ENCODE data around the gene SMARCAL1. TPM values are rescaled to one million over a fixed set of nuclear protein-coding genes. Genes with fewer than 3 reads are reported as not detected.
"Not testable (repeated sequence)": the region's sequence is repeated elsewhere in the genome, so short reads cannot be mapped to it uniquely, and the experiment has no call there.

SMARCAL1 gene
- total RNA-seq, 1 donor = 20.3 TPM

DNA sequence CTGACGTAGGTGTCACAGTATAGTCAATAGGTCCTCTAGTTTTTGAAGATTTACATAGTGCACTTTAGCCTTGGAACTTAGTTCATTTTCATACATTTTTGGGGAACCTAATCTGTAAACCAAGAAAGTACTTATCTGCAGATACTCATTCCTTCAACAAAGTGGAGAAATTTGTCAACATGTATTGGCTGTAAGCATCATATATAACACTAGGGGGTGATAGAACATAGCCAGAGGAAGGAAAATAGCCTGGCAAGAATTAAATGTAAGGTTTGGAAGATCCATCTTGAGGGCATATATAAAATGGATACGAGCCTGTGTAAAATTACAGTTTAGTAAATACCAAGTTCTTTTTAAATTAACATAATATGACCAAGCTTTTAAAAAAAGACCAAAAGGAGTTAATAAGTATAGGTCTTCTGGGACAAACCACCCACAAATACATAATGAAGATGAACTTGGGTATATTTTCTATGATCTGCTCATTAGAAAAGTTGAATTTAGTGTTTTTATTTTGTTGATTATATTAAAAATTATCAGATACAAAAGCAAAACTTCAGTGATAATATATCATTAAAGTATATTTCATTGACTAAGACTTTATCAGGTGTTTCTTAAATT, 104.6 kb downstream of the SMARCAL1 start:
- DNase-seq (ENCODE audit: low read depth) = peak; percentile 67
- no peak overlapping the region for H3K4me3 ChIP-seq (ENCODE audit: low read depth, low read length)
- TF ChIP-seq, protein P1, sequence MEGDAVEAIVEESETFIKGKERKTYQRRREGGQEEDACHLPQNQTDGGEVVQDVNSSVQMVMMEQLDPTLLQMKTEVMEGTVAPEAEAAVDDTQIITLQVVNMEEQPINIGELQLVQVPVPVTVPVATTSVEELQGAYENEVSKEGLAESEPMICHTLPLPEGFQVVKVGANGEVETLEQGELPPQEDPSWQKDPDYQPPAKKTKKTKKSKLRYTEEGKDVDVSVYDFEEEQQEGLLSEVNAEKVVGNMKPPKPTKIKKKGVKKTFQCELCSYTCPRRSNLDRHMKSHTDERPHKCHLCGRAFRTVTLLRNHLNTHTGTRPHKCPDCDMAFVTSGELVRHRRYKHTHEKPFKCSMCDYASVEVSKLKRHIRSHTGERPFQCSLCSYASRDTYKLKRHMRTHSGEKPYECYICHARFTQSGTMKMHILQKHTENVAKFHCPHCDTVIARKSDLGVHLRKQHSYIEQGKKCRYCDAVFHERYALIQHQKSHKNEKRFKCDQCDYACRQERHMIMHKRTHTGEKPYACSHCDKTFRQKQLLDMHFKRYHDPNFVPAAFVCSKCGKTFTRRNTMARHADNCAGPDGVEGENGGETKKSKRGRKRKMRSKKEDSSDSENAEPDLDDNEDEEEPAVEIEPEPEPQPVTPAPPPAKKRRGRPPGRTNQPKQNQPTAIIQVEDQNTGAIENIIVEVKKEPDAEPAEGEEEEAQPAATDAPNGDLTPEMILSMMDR (IDR thresholded peaks at IDR 0.05; ENCODE audit: insufficient read depth, low read depth, low read length) = peak; percentile 78

DNA sequence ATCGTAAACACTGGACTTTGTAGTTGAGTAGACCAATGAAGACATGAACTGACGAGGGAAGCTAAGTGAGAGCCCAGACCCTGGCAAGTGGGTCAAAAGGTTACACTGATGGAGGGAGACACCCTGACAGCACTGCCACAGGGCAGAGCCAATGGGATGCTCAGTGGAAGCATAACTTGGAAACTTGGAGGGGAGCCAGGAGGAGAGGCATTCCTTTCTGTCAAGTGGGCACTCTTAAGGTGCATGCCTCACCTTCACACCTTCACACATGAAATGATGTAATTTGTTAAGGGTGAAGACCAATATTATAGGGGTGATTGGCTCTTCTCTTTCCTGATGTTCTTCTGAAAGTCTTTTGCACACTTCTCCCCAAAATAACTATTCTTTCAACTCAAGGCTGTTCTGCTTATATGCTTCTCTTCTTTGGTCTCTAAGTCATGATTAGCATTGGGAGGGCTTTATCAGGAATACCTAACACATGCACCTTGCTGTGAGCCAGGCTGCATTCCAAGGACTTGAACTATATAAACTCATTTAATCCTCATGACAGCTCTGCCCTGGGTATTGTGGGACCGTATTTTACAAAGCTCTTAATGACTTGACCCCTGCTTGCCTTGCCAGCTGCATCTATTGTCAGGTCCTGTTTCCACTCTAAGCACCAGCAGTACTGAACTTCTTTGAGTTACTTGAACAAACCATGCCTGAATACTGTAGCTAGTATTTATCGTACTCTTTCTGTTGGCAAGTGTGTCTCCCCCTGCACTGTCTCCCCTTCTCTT, 105.4 kb downstream of the SMARCAL1 start:
- DNase-seq (ENCODE audit: low read depth) = no peak
- H3K4me3 ChIP-seq (ENCODE audit: low read depth, low read length) = no peak overlapping the region
- TF ChIP-seq, protein P1 (IDR thresholded peaks at IDR 0.05; ENCODE audit: insufficient read depth, low read depth, low read length) = no peak

DNA sequence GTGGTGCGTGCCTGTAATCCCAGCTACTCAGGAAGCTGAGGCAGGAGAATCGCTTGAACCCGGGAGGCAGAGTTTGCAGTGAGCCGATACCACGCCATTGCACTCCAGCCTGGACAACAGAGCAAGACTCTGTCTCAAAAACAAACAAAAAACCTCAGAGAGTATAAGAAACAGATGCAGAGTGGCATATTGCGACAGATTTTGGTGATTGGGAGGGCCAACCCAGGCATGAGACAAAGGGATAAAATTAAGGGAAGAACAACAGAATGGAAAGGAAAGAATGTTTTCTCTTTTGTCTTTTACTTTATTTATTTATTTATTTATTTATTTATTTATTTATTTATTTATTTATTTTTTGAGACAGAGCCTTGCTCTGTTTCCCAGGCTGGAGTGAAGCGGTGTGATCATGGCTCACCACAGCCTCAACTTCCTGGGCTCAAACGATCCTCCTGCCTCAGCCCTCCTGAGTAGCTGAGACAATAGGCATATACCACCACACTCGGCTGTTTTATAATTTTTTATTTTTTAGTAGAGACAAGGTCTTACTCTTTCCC, 106.4 kb downstream of the SMARCAL1 start:
- H3K4me3 ChIP-seq (ENCODE audit: low read depth, low read length); DNase-seq (ENCODE audit: low read depth): not testable (repeated sequence)

DNA sequence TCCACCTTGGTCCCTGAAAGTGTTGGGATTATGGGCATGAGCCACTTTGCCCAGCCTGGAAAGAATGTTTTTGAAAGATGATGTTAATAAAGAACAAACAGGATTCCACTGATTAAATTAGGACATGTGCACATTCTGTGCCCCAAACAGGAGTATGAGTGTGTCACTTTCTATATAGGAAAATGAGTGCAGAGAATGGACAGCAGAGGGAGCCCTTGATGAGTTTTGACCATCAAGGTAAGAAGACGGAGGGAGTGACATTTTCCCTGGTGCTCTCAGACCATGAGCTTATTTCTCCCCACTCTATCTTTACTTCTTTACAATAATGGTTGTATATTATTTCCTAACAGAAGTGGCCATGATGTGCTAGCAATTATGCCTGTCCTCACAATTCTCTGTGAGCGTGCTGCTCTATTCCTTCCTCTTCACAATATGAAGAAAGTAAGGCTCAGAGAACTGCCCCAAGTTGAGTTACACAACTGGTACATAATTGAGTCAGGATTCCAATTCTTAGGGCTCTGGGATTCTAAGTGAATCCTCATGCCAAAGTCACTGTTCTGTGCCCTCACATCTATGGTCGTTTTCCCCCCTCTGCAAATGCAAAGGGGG, 107.0 kb downstream of the SMARCAL1 start:
- TF ChIP-seq, protein P1 (IDR thresholded peaks at IDR 0.05; ENCODE audit: insufficient read depth, low read depth, low read length) = peak; percentile 73
- no peak overlapping the region for H3K4me3 ChIP-seq (ENCODE audit: low read depth, low read length)
- peak; percentile 88 for DNase-seq (ENCODE audit: low read depth)

DNA sequence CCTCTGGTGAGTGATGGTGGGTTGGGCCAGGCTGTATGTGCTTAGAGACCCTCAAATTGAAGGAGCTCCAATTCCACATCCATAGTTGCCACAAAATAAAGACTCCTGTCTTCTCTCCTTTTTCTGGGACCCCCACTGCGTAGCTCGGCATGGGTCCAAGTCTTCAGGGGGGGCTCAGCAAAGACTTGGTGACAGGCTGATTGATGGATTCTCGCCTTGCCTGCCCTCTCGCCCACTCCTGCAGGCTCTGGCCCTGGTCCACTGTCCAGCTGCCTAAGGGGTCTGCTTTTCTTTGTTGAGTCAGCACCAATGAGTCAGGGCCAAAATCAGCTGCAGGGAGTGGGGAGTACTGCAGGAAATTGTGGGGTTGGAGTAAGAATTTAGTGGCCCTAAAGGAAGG, 107.8 kb downstream of the SMARCAL1 start:
- TF ChIP-seq, protein P1 (IDR thresholded peaks at IDR 0.05; ENCODE audit: insufficient read depth, low read depth, low read length) = no peak
- H3K4me3 ChIP-seq (ENCODE audit: low read depth, low read length) = no peak overlapping the region
- no peak for DNase-seq (ENCODE audit: low read depth)

DNA sequence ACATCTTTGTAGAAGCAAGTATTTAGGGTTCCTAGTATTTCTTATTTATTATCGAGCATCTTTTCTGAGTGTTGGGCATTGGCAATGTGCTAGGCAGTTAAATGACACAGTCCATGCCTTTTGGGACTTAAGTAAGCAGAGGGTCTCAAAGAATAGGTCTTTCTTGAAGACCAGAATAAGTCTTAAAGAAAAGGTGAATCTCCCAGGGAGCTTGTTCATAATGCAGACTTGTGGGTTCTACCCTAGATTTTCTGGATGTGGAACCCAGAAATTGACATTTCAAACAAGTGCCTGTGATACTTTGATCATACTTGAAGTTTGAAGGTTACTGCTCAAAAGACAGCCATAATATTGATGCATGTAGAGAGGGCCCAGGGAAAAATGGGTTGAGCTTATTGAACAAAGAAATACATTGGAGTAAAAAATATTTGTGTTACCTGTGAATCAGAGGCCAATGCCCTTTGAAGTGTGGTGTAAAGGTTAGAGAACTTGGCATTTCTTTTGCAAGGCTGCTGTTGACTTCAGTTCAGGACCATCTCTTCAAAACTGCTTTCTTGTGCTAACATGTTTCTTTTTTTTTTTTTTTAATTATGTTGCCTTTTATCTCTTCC, 110.7 kb downstream of the SMARCAL1 start:
- TF ChIP-seq, protein P1 (IDR thresholded peaks at IDR 0.05; ENCODE audit: insufficient read depth, low read depth, low read length) = no peak
- no peak overlapping the region for H3K4me3 ChIP-seq (ENCODE audit: low read depth, low read length)
- DNase-seq (ENCODE audit: low read depth) = no peak

DNA sequence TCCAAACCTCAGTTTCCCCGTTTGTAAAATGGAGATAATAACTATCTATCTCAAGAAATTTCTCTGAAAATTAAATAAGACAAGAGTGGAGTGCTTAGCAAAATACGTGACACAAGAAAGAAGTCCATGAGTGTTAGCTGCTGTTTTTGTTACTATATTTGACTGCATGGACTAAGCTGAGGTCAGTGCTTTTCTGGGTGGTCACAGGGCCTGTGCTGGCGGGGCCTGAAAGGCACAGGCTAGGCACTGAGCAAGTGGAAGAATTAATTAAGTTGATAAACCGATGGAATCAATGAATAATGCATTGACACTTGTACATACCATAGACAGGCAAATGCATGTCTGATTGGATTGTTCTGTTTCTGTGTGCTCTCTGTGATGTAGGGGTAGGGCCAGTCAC, 113.7 kb downstream of the SMARCAL1 start:
- TF ChIP-seq, protein P1 (IDR thresholded peaks at IDR 0.05; ENCODE audit: insufficient read depth, low read depth, low read length) = no peak

More for the DNA sequence above, 113.7 kb downstream of the SMARCAL1 start:
- no peak for DNase-seq (ENCODE audit: low read depth)
- no peak overlapping the region for H3K4me3 ChIP-seq (ENCODE audit: low read depth, low read length)

Measured in fibroblast of villous mesenchyme (primary cell).